Epidermal melanocyte (primary cell): ENCODE results near the gene SLC26A2.

Experiments
- DNase-seq: peaks from one replicate; pipeline ENCODE4 v3.0.0; 2011; ENCODE audit warnings: low spot score; ENCODE audit not compliant: insufficient read length

Gene SLC26A2

DNA sequence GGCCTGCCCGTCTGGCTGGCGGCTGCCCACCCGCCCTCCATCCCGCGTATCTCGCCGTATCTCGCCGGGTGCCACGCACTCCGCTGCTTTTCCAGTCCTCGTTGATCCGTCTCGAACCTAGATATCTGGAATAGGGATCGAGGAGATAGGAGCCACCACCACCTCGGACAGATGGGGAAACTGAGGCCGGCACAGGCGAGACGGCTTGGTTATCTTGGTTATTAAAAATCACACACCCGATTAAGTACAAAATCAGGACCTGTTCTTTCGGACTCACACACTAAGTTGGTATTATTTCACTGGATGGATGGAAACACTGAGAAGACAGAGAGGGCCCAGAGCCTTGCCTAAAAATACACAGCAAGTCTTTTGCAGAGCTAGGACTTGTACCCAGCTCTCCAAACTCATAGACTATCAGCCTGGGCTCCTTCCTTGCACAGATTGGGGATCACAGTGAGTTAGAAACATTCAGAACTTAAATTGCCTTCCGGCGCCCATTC, 678 bp downstream of the SLC26A2 start:
- no peak for DNase-seq

- DNase-seq, result peak; percentile 51
These were observed 1.4 kb downstream of the SLC26A2 start for GRCh38 chr5:149961957-149962409.

DNA sequence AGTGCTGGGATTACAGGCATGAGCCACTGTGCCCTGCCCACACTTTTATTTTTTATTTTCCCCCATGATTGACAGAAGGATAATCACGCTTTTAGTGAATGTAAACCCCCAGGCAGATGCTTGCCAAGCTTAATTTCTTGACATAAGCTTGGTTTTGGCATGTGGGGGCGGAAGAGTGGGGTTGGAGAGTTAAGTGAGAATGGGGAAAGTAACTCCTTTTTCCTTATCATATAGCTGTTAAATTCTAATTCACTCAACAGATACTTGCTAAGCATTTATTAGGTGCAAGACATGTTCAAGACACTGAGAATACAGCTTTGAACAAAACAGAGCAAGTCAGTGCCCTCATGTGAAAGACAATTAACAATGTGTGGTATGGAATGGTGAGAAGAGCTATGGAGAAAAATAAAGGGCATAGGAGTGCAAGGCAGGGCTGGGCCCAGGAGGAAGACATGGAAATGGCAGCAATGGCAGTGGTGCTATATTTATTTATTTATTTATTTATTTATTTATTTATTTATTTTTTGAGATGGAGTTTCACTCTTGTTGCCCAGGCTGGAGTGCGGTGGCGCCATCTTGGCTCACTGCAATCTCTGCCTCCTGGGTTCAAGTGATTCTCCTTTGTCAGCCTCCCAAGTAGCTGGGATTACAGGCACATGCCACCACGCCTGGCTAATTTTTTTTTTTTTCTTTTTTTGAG, 2.2 kb downstream of the SLC26A2 start:
- no peak for DNase-seq

DNA sequence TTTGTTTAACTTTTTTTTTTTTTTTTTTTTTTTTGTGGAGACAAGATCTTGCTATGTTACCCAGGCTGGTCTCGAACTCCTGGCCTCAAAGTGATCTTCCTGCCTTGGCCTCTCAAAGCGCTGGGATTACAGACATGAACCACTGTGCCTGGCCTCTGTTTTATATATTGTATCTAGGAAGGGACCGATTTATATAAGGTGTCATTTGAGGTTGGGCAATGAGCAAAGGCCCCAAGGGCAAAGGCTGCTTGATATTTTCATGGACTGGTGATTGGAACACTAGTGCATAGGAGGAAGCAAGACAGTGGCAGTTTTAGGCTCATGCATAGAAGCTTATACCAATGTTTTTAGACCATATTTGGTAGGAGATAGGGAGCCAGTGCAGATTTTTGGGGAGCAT, 3.2 kb downstream of the SLC26A2 start:
- DNase-seq, result no peak

- DNase-seq, result no peak
These were observed 6.4 kb downstream of the SLC26A2 start for GRCh38 chr5:149966946-149967345.

DNA sequence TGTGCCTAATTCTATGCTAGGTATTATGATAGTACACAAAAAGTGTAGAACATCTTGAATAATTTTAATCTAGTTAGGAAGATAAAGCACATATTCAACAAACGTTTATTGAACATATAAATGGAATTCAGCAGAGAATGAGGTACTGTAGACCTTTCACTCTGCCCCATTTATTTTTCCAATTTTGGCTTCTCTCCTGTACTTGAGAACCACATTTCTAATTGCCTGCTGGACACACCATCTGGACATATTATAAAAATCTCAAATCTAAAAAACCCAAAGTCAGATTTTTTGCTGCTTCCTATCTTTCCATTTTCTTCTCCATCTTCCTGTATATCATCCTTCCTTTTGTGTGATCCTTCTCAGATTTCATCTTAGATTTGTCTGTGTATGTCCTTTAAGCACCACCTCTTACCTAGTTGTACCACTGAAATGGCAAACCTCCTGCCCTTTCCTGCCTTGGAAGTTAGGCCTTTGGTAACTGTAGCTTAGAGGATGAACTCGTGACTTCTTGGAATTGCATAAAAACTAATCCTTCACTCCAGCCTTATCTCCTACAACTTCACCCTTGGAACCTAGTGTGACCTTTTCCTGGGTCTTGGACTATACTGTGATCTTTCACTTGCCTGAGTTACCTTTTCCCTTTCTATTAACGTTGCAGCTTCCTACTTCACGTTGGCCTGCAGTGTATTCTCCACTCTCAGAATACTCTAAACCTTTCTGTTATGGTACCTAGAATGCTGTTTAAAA, 8.8 kb downstream of the SLC26A2 start:
- DNase-seq, result no peak

DNA sequence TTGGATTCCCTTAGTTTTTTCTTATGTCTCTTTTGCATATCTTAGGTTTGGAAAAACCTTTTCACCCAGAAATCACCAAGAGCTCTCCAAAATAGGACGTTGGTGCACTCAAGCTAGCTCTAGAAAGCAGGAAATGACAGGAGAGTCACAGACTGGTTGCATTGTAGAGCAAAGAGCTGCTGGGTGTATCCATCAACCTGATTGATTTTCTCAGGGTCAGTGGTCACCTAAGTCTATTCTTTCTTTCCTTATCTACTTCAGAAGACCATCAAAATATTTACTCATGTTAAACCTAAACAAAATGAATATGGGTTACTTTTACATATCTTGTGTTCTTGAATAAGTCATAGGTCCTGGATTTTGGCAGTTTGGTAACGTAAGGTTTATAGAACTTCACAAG, 14.9 kb downstream of the SLC26A2 start:
- DNase-seq, result no peak

GRCh38 chr5:149979896-149980295, 19.3 kb downstream of the SLC26A2 start:
- DNase-seq, result no peak

DNA sequence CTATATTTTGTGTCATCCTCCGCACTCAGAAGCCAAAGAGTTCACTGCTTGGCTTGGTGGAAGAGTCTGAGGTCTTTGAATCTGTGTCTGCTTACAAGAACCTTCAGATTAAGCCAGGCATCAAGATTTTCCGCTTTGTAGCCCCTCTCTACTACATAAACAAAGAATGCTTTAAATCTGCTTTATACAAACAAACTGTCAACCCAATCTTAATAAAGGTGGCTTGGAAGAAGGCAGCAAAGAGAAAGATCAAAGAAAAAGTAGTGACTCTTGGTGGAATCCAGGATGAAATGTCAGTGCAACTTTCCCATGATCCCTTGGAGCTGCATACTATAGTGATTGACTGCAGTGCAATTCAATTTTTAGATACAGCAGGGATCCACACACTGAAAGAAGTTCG, 20.6 kb downstream of the SLC26A2 start:
- DNase-seq, result no peak

GRCh38 chr5:149982505-149982904, 21.9 kb downstream of the SLC26A2 start:
- no peak for DNase-seq

- no peak for DNase-seq
These were observed 27.6 kb downstream of the SLC26A2 start for GRCh38 chr5:149988126-149988525.

DNA sequence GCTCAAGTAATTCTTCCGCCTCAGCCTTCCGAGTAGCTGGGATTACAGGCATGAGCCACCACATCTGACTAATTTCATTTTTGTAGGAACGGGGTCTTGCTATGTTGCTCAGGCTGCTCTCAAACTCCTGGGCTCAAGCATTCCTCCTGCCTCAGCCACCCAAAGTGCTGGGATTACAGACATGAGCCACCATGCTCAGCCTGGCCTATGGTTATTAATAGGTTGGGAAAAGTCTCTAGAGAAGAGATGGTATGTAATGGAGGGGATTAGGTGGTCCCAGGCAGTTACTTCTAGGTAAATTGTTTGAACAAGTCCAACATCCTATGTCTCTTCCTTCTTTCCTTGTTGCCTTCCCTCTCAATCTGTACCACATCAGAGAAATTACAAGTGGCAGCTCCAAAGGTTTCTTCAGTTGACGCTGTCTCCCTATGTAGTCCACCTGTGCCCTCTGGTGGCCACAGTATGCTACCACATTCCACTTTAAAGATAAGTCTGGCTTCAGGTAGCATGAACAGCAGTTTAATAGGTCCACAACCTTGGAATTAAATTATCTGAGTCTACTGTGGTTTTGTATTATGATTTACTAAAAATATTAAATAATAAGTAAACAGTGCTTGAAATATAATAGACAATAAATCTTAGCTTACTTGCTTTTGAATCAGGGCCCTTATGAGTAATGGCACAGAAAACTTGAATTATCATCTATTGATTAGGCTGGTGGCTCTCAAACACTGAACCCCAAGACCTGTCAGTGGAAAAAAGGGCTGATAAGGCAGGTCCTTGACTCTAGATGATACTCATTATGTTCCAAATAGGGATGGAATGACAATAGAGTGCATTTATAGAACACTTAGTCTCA, 30.2 kb downstream of the SLC26A2 start:
- DNase-seq, result peak; percentile 69

DNA sequence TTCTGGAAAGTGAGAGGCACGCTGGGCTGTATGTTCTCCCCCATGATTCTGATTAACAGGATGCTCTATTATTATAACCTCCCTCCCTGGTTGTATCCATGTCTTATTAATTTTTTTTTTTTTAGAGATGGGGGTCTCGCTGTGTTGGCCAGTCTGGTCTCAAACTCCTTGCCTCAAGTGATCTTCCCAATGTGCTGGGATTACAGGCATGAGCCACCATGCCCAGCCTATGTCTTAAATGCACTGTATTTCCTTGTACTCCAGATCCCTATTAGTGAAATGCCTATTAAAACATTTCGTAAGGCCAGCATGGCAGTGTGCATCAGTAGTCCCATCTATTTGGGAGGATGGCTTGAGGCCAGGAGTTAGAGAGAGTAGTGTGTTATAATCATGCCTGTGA, 32.9 kb downstream of the SLC26A2 start:
- no peak for DNase-seq

DNA sequence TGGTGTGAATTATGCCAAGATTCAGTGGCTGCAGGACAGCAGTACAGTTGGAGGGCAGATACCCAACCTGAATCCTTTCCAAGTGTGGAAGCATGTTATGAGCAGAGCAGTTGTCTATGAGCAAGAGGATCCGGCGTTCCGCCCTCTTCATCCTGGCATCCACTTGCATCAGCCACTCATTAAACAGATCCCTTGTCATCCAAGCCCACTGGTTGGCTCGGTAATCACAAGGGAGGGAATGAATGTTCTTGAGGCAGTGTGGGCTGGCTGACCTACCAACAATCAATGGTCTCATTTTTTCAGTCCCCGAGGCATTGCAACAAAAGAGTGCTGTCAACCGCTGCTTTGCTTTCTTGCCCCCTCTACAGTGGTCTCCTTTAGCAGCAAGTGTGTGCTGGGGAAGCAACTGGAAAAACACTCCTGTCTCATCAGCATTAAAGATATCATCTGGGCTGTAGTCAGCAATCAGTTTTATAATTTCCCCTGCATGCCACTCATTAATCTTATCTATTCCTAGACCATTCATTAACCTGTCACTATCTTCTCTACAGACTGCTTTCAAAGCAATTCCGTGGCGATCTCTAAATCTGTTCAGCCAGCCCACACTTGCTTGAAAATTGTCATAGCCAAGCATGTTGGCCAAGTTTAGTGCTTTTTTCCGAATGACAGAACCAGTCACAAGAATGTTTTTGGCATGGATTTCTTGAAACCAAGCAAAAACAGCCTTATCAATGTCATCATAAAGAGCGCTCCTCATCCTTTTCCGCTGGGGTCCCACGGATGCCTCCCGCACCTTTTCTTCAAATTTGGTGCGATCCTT, 35.0 kb downstream of the SLC26A2 start:
- DNase-seq, result no peak

DNA sequence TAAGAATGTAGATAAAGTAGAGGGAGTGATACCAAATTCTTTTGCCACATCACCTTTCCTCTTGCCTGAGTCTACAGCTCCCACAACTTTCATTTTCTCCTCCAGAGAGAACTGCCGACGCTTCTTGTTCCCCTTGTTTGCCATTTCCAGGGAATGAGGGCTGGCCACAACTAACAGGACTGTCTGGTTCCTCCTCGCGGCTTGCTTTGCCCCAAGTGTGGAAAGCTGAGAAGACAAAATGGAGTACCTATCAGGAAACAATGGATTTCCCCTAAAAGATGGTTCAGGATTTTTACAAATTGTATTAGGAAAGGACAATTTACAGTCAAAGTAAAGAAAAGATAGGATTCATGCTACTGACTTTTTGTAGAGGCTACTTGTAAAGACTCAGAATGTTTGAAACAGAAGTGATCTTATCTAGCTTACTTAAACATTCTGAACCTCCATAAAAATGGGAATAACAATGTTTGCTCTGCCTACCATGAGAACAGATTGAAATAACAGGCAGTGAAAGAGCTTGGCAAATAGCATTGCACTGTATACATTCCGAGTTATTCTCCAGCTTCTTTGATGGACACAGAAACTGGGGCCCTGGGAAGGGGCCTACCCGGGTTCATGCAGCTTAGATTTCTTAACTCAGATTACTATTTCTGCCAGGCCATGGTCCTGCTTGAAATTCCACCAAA, 35.8 kb downstream of the SLC26A2 start:
- DNase-seq, result no peak

GRCh38 chr5:149998281-149998680, 37.7 kb downstream of the SLC26A2 start:
- DNase-seq, result no peak

GRCh38 chr5:149999359-149999758, 38.8 kb downstream of the SLC26A2 start:
- DNase-seq, result no peak

DNA sequence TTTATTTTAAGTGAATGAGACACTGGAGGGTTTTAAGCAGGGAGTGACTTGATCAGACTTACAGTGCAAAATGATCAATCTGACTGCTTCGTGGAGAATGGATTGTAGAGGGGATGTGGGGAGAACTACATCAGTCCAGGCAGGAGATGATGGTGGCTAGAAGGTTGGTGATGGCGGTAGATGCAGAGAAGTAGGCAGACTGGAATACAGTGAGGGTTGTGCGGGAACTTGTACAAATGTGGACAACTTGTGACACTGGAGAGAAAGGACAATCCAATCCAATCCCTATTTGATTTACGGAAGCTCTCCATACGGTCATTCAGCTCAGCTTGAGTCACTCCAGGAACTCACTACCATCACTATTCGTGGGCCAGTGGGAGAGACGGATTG, 39.3 kb downstream of the SLC26A2 start:
- no peak for DNase-seq

- DNase-seq, result peak; percentile 89
These were observed 39.9 kb downstream of the SLC26A2 start, which contains the start of the genes HMGXB3 and TIGD6 for GRCh38 chr5:150000256-150000989. TSS of gene HMGXB3 (plus strand) at chr5:150000739. CDS start at chr5:150004853, 4,114 bp downstream. TSS of gene TIGD6 (minus strand) at chr5:150000654. CDS start at chr5:149996348, 4,306 bp downstream.
